ENCODE results near the gene HNRNPUL1. TPM values are rescaled to one million over a fixed set of nuclear protein-coding genes. Genes with fewer than 3 reads are reported as not detected.
A peak's percentile ranks its signal among the peaks of the same experiment; 100 is the strongest.

Gene HNRNPUL1
- total and polyA plus RNA-seq, 9 of the 15 experiments (the other 6 are each of a cell fraction or from before 2014, with no cell fraction given) = 7.3 to 211 (median 85.0) TPM

- TF ChIP-seq FOXJ2 (tag; IDR thresholded peaks at IDR 0.05) (peak; percentile 82), BACH1 (tag; IDR thresholded peaks at IDR 0.05) (no peak), SMARCE1 (IDR thresholded peaks at IDR 0.05) (no peak), ATF6 (CRISPR knock-in tag; IDR thresholded peaks at IDR 0.05) (no peak), FOXK2 (conservative IDR thresholded peaks at IDR 0.05 in 1 of 2, IDR thresholded peaks at IDR 0.05 in 1 of 2; ENCODE audit: low read depth in 2 of 2) (peak; percentile 83 to 88; a peak in 1 of 4 replicates), ZNF511 (CRISPR knock-in tag; IDR thresholded peaks at IDR 0.05) (peak; percentile 94; the same call in 1 of the 2 replicates), SIRT6 (IDR thresholded peaks at IDR 0.05; ENCODE audit: low read depth, low read length) (no peak), NEUROD1 (IDR thresholded peaks at IDR 0.05; ENCODE audit: borderline replicate concordance, low read depth, low read length, partially characterized antibody) (peak; percentile 97), KDM2B (CRISPR knock-in tag; IDR thresholded peaks at IDR 0.05) (no peak), ZNF184 (CRISPR knock-in tag; IDR thresholded peaks at IDR 0.05) (no peak), LCOR (CRISPR knock-in tag; IDR thresholded peaks at IDR 0.05) (peak; percentile 48; the same call in 1 of the 2 replicates), ZNF232 (CRISPR knock-in tag; IDR thresholded peaks at IDR 0.05) (peak; percentile 84; the same call in 1 of the 2 replicates), PRMT5 (CRISPR knock-in tag; IDR thresholded peaks at IDR 0.05) (0 out of 2 replicates have a peak, but pooled peaks have one; percentile 87), DPF2 (IDR thresholded peaks at IDR 0.05) (no peak), ZNF764 (CRISPR knock-in tag; IDR thresholded peaks at IDR 0.05; ENCODE audit: low read depth) (no peak), SIX5 (IDR thresholded peaks at IDR 0.05; ENCODE audit: borderline replicate concordance in 1 of 2, insufficient read depth in 1 of 2, low read depth in 1 of 2, low read length in 2 of 2) (no peak; a peak in 1 of 4 replicates), HES1 (IDR thresholded peaks at IDR 0.05; ENCODE audit: low read depth) (peak; percentile 54; the same call in 1 of the 2 replicates), IFI16 (CRISPR knock-in tag; IDR thresholded peaks at IDR 0.05) (no peak), TARDBP (IDR thresholded peaks at IDR 0.05) (peak; percentile 98), ZNF224 (CRISPR knock-in tag; IDR thresholded peaks at IDR 0.05) (no peak), ETS1 (conservative IDR thresholded peaks at IDR 0.05; ENCODE audit: control insufficient read depth, low read depth, low read length) (no peak), PTRF (tag; IDR thresholded peaks at IDR 0.05) (no peak), GMEB1 (CRISPR knock-in tag; IDR thresholded peaks at IDR 0.05) (peak; percentile 86)
These were observed at the start of gene HNRNPUL1 (continued) for GRCh38 chr19:41263850-41264580.

Data from K562 (cell line).